Thyroid gland (tissue), 4 donors: ENCODE data around the gene PARP9. TPM values are rescaled to one million over a fixed set of nuclear protein-coding genes. Genes with fewer than 3 reads are reported as not detected.
A peak's percentile ranks its signal among the peaks of the same experiment; 100 is the strongest.
"Not testable (repeated sequence)": the region's sequence is repeated elsewhere in the genome, so short reads cannot be mapped to it uniquely, and the experiment has no call there.

Experiments
- DNase-seq, 2 donors: peaks; one replicate each; pipeline ENCODE4 v3.0.0-alpha.2; 2019
- H3K27ac ChIP-seq, 3 donors: fragments of 200-600 bp; sonication (generic); 1 replicate in 2 of 3; 2 replicates in 1 of 3; pipeline ENCODE4 v1.5.1; 2016 to 2019; ENCODE audit warnings: mild to moderate bottlenecking in 1 of 3, moderate library complexity in 1 of 3
- H3K27me3 ChIP-seq: fragments of 200-600 bp; sonication (generic); one replicate; pipeline ENCODE4 v1.5.1; 2019
- H3K36me3 ChIP-seq, 2 donors: fragments of 200-600 bp; sonication (generic); one replicate each; pipeline ENCODE4 v1.5.1; 2016 to 2019
- H3K4me1 ChIP-seq, 2 donors: fragments of 200-600 bp; sonication (generic); one replicate each; pipeline ENCODE4 v1.5.1; 2017 to 2019
- H3K4me3 ChIP-seq, 3 donors: fragments of 200-600 bp; sonication (generic); replicated peaks in 1 of 3; 1 replicate in 2 of 3; 2 replicates in 1 of 3; pipeline ENCODE4 v1.5.1; 2016; ENCODE audit warnings: mild to moderate bottlenecking in 1 of 3
- H3K9me3 ChIP-seq: fragments of 200-600 bp; sonication (generic); one replicate; pipeline ENCODE4 v1.5.1; 2017
- CTCF ChIP-seq, 6 experiments: fragments of 200-600 bp in 3 of 6; fragments of 450-650 bp in 3 of 6; sonication (generic) in 3 of 6; IDR thresholded peaks; one replicate each; pipeline ENCODE4 v1.5.1; 2016 to 2019; ENCODE audit warnings: antibody characterized with exemption in 6 of 6, mild to moderate bottlenecking in 2 of 6, inconsistent platforms in 1 of 6, moderate library complexity in 1 of 6
- POLR2A ChIP-seq, 2 donors: fragments of 450-650 bp; IDR thresholded peaks; one replicate each; pipeline ENCODE4 v1.6.1; 2017; ENCODE audit warnings: antibody characterized with exemption in 2 of 2, mild to moderate bottlenecking in 2 of 2, moderate library complexity in 1 of 2
- WGBS, 2 donors: methylation state at CpG; one replicate each; pipeline ENCODE4 v1.1.5; 2017; 5-methylcytosine and 5-hydroxymethylcytosine counted together
- intact Hi-C: fragments of 100-400 bp; cut with DNase I; formaldehyde crosslinking; loops from one replicate; pipeline ENCODE4 v1.15.1; 2023
- total RNA-seq, 4 donors: library from RNA; depleted of rRNA; stranded (reverse); fragments of >200 nt; gene quantifications; one replicate each; pipeline ENCODE4 v1.2.3, GENCODE V29; 2016

Gene PARP9
- total RNA-seq, 4 donors from 2014 or later, result 22.9 to 34.0 (median 31.5) TPM

- Histone ChIP-seq H3K9me3 (no peaks in the 10 kb centered on the region), H3K27ac (no peak overlapping the region), H3K4me1 (peaks cover 0 to 7% of the 10 kb centered on the region in 2 donors), H3K36me3 (no peaks in the 10 kb centered on the region), H3K27me3 (no peaks in the 10 kb centered on the region), H3K4me3 (no peak overlapping the region)
- WGBS, 2 donors, result 95% methylated on average over 1 of the region's 1 CpG
- intact Hi-C loops, result no loop called here
- no peak for DNase-seq
- no peak for TF ChIP-seq POLR2A (IDR thresholded peaks at IDR 0.05)
- no peak for TF ChIP-seq CTCF (IDR thresholded peaks at IDR 0.05)
Observed at GRCh38 chr3:122506450-122506849, 57.6 kb downstream of the PARP9 start.

- Histone ChIP-seq H3K27ac (no peak overlapping the region), H3K4me1 (peaks cover 0 to 5% of the 10 kb centered on the region in 2 donors), H3K27me3 (no peaks in the 10 kb centered on the region), H3K4me3 (no peak overlapping the region), H3K36me3 (no peaks in the 10 kb centered on the region), H3K9me3 (no peaks in the 10 kb centered on the region)
- intact Hi-C loops, result no loop called here
- WGBS, 2 donors, result 64 to 67% methylated on average over 2 of the region's 2 CpGs
- no peak for DNase-seq
- no peak for TF ChIP-seq CTCF (IDR thresholded peaks at IDR 0.05)
- TF ChIP-seq POLR2A (IDR thresholded peaks at IDR 0.05), result no peak
Observed at GRCh38 chr3:122505676-122506075, 58.4 kb downstream of the PARP9 start.

- 85 to 88% methylated on average over 2 of the region's 2 CpGs for WGBS, 2 donors
- H3K9me3 ChIP-seq, result no peaks in the 10 kb centered on the region
- H3K27ac ChIP-seq, result no peak overlapping the region
- H3K4me3 ChIP-seq, result no peak overlapping the region
- no peak for TF ChIP-seq POLR2A (IDR thresholded peaks at IDR 0.05)
- TF ChIP-seq CTCF (IDR thresholded peaks at IDR 0.05), result no peak
- H3K4me1 ChIP-seq, result peaks cover 0 to 5% of the 10 kb centered on the region in 2 donors
- H3K27me3 ChIP-seq, result no peaks in the 10 kb centered on the region
- H3K36me3 ChIP-seq, result no peaks in the 10 kb centered on the region
- intact Hi-C loops, result no loop called here
- no peak for DNase-seq
Observed at GRCh38 chr3:122502941-122503340, 61.2 kb downstream of the PARP9 start.

GRCh38 chr3:122502139-122502538 is 62.0 kb downstream of the PARP9 start:
- WGBS, 2 donors, result 59 to 82% methylated on average over 2 of the region's 2 CpGs
- DNase-seq, result no peak
- Histone ChIP-seq H3K27me3 (no peaks in the 10 kb centered on the region), H3K4me1 (peaks cover 0 to 5% of the 10 kb centered on the region in 2 donors), H3K9me3 (no peaks in the 10 kb centered on the region), H3K27ac (no peak overlapping the region), H3K36me3 (no peaks in the 10 kb centered on the region), H3K4me3 (no peak overlapping the region)
- intact Hi-C loops, result no loop called here
- no peak for TF ChIP-seq CTCF (IDR thresholded peaks at IDR 0.05)
- no peak for TF ChIP-seq POLR2A (IDR thresholded peaks at IDR 0.05)

GRCh38 chr3:122500964-122501363 is 63.1 kb downstream of the PARP9 start:
- 66 to 79% methylated on average over 6 of the region's 6 CpGs for WGBS, 2 donors
- intact Hi-C loops, H3K4me1 ChIP-seq, H3K9me3 ChIP-seq, H3K4me3 ChIP-seq, H3K27me3 ChIP-seq, H3K36me3 ChIP-seq, H3K27ac ChIP-seq: not testable (repeated sequence)
- peak; percentile 10 to 14 for DNase-seq

- Histone ChIP-seq H3K4me3 (no peak overlapping the region), H3K9me3 (no peaks in the 10 kb centered on the region), H3K36me3 (peaks cover 7 to 15% of the 10 kb centered on the region in 2 donors), H3K27ac (no peak overlapping the region), H3K27me3 (no peaks in the 10 kb centered on the region), H3K4me1 (peaks cover 0 to 5% of the 10 kb centered on the region in 2 donors)
- no peak for DNase-seq
- TF ChIP-seq CTCF (IDR thresholded peaks at IDR 0.05), result no peak
- no peak for TF ChIP-seq POLR2A (IDR thresholded peaks at IDR 0.05)
- 59 to 72% methylated on average over 1 of the region's 1 CpG for WGBS, 2 donors
- intact Hi-C loops, result no loop called here
Observed at GRCh38 chr3:122498152-122498551, 65.9 kb downstream of the PARP9 start.
